Caco-2 (cell line): ENCODE measurements around the gene TSPAN6. TPM values are rescaled to one million over a fixed set of nuclear protein-coding genes. Genes with fewer than 3 reads are reported as not detected.

Experiments used
- BruUV-seq: library from RNA; stranded (reverse); fragments of 400-500 nt; replicated peaks from 2 replicates; lab custom pipeline; 2021; lab: Mats Ljungman, UMichigan
- CTCF ChIA-PET: fragments of 300-600 bp; sonication (Branson Sonifier 250); formaldehyde crosslinking; loops from one replicate; lab custom pipeline; 2022; ENCODE audit warnings: antibody characterized with exemption; lab: Charles Lee
- POLR2A ChIA-PET: fragments of 300-600 bp; sonication (Branson Sonifier 250); formaldehyde crosslinking; loops from one replicate; lab custom pipeline; 2022; ENCODE audit warnings: antibody characterized with exemption; lab: Charles Lee
- DNase-seq, 2 experiments: peaks; one replicate each; pipeline versions ENCODE4 v3.0.0 to v3.0.0-alpha.2; 2020 to 2022
- H3K27me3 ChIP-seq: replicated peaks from 2 replicates; pipeline ENCODE4 v1.6.0; 2011; ENCODE audit warnings: low read length; ENCODE audit not compliant: control insufficient read depth, insufficient read depth
- H3K36me3 ChIP-seq: 2 replicates; pipeline ENCODE4 v1.5.1; 2011; ENCODE audit warnings: low read length; ENCODE audit not compliant: control insufficient read depth, insufficient read depth
- H3K4me1 ChIP-seq: fragments of 250-450 bp; sonication (Bioruptor Pico); 2 replicates; pipeline ENCODE4 v1.5.1; 2020; ENCODE audit warnings: mild to moderate bottlenecking
- H3K4me3 ChIP-seq: 2 replicates; pipeline ENCODE4 v1.5.1; 2011; ENCODE audit warnings: low read depth, mild to moderate bottlenecking, control low read depth, low read length
- H3K9me3 ChIP-seq: fragments of 250-450 bp; sonication (Bioruptor Pico); 2 replicates; pipeline ENCODE4 v1.5.1; 2020; ENCODE audit warnings: mild to moderate bottlenecking, moderate library complexity
- H3K27ac Mint-ChIP-seq: one replicate; pipeline ENCODE4 v1.8.0; 2022; ENCODE audit warnings: mixed read lengths; ENCODE audit not compliant: unreplicated experiment
- H3K27me3 Mint-ChIP-seq: one replicate; pipeline ENCODE4 v1.8.0; 2022; ENCODE audit warnings: mixed read lengths; ENCODE audit not compliant: insufficient read depth, unreplicated experiment
- H3K36me3 Mint-ChIP-seq: one replicate; pipeline ENCODE4 v1.8.0; 2022; ENCODE audit warnings: mild to moderate bottlenecking, mixed read lengths; ENCODE audit not compliant: insufficient read depth, unreplicated experiment
- H3K4me1 Mint-ChIP-seq: one replicate; pipeline ENCODE4 v1.8.0; 2022; ENCODE audit warnings: low read depth, mixed read lengths; ENCODE audit not compliant: unreplicated experiment
- H3K4me3 Mint-ChIP-seq: one replicate; pipeline ENCODE4 v1.8.0; 2022; ENCODE audit warnings: mild to moderate bottlenecking, moderate library complexity, mixed read lengths; ENCODE audit not compliant: unreplicated experiment
- H3K9me3 Mint-ChIP-seq: one replicate; pipeline ENCODE4 v1.8.0; 2022; ENCODE audit warnings: mixed read lengths; ENCODE audit not compliant: unreplicated experiment
- intact Hi-C: fragments of 100-400 bp; cut with micrococcal nuclease; formaldehyde crosslinking; loops from one replicate; pipeline ENCODE4 v1.10.0; 2022; ENCODE audit not compliant: unreplicated experiment
- total RNA-seq: library from RNA; stranded (reverse); gene quantifications from 2 replicates; pipeline ENCODE4 v1.2.3, GENCODE V29; 2022
- TF ChIP-seq, protein P1 (sequence below), 2 experiments: fragments of 200-600 bp in 1 of 2; IDR thresholded peaks; 1 replicate in 1 of 2; 2 replicates in 1 of 2; pipeline versions ENCODE4 v1.5.1 to v1.8.0; 2011 to 2022; ENCODE audit warnings: antibody characterized with exemption in 1 of 2, control low read depth in 1 of 2, inconsistent platforms in 1 of 2, low read depth in 1 of 2, low read length in 1 of 2, mild to moderate bottlenecking in 1 of 2, moderate library complexity in 1 of 2; ENCODE audit not compliant: insufficient read depth in 1 of 2, severe bottlenecking in 1 of 2, unreplicated experiment in 1 of 2

Gene TSPAN6
- total RNA-seq, 1 experiment from 2014 or later, result 137 TPM

DNA sequence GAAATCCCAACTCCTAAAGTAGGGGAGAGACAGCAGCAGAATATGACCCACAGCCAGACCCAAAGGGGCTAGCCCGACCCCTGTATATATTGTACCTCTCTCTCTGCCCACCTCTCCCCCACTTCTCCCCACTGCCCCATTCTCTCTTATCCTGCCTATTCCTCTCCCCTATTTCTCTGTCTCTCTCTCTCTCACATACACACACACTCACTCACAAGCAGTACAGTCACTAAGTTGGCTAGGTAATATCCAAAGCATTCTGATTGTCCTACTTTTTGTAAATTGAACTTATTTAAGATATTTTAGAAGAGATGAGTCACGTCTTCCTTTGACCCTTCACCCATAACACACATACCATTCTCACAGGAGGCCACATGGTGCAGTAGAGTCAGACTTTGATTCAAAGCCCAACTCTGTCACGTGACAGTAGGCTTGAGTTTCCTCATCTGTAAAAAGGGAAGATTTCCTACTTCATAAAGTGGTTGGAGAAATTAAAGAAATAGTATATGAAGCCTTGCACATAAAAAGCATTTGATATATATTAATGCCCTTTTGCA is 36.9 kb upstream of the TSPAN6 start:
- H3K9me3 ChIP-seq, result no peaks in the 10 kb centered on the region
- no peak for DNase-seq
- H3K36me3 Mint-ChIP-seq, result no peaks in the 10 kb centered on the region
- intact Hi-C loops, result no loop called here
- H3K4me3 Mint-ChIP-seq, result no peak overlapping the region
- peaks cover 6% of the 10 kb centered on the region for H3K4me1 Mint-ChIP-seq
- H3K4me3 ChIP-seq, result no peak overlapping the region
- no peaks in the 10 kb centered on the region for H3K4me1 ChIP-seq
- H3K36me3 ChIP-seq, result no peaks in the 10 kb centered on the region
- no peak overlapping the region for H3K27ac Mint-ChIP-seq
- H3K27me3 Mint-ChIP-seq, result no peaks in the 10 kb centered on the region
- H3K9me3 Mint-ChIP-seq, result no peaks in the 10 kb centered on the region
- ChIA-PET CTCF (no interaction called here), POLR2A (no interaction called here)
- H3K27me3 ChIP-seq, result no peaks in the 10 kb centered on the region
- BruUV-seq, result no TSS peak
- TF ChIP-seq, protein P1, sequence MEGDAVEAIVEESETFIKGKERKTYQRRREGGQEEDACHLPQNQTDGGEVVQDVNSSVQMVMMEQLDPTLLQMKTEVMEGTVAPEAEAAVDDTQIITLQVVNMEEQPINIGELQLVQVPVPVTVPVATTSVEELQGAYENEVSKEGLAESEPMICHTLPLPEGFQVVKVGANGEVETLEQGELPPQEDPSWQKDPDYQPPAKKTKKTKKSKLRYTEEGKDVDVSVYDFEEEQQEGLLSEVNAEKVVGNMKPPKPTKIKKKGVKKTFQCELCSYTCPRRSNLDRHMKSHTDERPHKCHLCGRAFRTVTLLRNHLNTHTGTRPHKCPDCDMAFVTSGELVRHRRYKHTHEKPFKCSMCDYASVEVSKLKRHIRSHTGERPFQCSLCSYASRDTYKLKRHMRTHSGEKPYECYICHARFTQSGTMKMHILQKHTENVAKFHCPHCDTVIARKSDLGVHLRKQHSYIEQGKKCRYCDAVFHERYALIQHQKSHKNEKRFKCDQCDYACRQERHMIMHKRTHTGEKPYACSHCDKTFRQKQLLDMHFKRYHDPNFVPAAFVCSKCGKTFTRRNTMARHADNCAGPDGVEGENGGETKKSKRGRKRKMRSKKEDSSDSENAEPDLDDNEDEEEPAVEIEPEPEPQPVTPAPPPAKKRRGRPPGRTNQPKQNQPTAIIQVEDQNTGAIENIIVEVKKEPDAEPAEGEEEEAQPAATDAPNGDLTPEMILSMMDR (IDR thresholded peaks at IDR 0.05; ENCODE audit: insufficient read depth in 1 of 2, low read depth in 1 of 2, low read length in 1 of 2, severe bottlenecking in 1 of 2, unreplicated experiment in 1 of 2), result no peak

DNA sequence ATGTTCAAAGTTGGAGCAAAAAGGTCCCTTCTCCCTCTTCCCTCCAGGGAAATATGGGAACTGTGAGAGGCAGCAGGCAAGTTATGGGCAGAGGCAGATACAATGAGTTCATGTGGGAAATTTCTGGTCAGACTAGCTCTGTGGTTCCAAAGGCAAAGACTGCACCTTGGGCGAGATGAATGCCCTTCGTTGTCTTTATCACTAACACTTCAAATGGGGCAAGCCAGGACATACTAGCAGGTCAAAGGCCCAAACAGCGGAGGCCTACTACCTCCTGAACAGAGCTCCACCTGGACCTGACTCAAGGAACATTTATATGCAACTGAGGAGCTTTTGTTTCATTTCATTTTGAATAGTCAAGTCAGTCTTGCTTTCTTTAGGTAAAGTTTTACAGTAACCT is 36.4 kb upstream of the TSPAN6 start:
- Mint-ChIP-seq H3K27me3 (no peaks in the 10 kb centered on the region), H3K4me3 (no peak overlapping the region), H3K9me3 (no peaks in the 10 kb centered on the region), H3K27ac (no peak overlapping the region), H3K4me1 (peaks cover 6% of the 10 kb centered on the region), H3K36me3 (no peaks in the 10 kb centered on the region)
- no peaks in the 10 kb centered on the region for H3K27me3 ChIP-seq
- BruUV-seq, result no TSS peak
- no peaks in the 10 kb centered on the region for H3K9me3 ChIP-seq
- H3K4me3 ChIP-seq, result no peak overlapping the region
- H3K4me1 ChIP-seq, result no peaks in the 10 kb centered on the region
- DNase-seq, result no peak
- TF ChIP-seq, protein P1 (IDR thresholded peaks at IDR 0.05; ENCODE audit: insufficient read depth in 1 of 2, low read depth in 1 of 2, low read length in 1 of 2, severe bottlenecking in 1 of 2, unreplicated experiment in 1 of 2), result no peak
- CTCF ChIA-PET, result interaction anchor here (1.9 to 2.8 kb wide), 2 partner anchors 10 to 96 kb away, joined by 5 to 40 read pairs; no protein-coding TSS in a partner anchor
- intact Hi-C loops, result no loop called here
- no peaks in the 10 kb centered on the region for H3K36me3 ChIP-seq
- POLR2A ChIA-PET, result no interaction called here

DNA sequence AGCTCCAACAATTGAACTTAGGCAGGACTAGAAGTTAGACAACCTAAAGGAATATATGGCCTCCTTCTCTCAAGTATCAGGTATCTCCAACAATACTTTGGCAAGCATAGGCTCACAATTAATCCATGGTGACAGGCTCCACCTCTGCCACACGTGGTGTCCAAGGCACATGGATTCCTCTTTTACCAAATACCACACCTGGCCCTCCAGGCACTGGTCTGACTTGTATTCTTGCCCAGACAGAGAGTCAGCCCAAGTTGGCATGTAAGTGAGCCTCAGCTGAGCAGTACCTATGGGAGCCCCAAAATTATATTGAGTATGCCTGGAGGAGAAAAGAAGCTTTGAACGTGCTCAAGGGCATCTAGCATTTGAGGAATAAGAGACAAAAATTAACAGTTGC is 27.0 kb upstream of the TSPAN6 start:
- no peaks in the 10 kb centered on the region for H3K4me1 ChIP-seq
- no peaks in the 10 kb centered on the region for H3K36me3 ChIP-seq
- no peak overlapping the region for H3K4me3 ChIP-seq
- no peak for DNase-seq
- Mint-ChIP-seq H3K27ac (no peak overlapping the region), H3K4me1 (peaks cover 7% of the 10 kb centered on the region), H3K4me3 (no peak overlapping the region), H3K36me3 (no peaks in the 10 kb centered on the region), H3K27me3 (no peaks in the 10 kb centered on the region), H3K9me3 (no peaks in the 10 kb centered on the region)
- POLR2A ChIA-PET, result no interaction called here
- H3K27me3 ChIP-seq, result no peaks in the 10 kb centered on the region
- CTCF ChIA-PET, result no interaction called here
- intact Hi-C loops, result no loop called here
- H3K9me3 ChIP-seq, result no peaks in the 10 kb centered on the region
- TF ChIP-seq, protein P1 (IDR thresholded peaks at IDR 0.05; ENCODE audit: insufficient read depth in 1 of 2, low read depth in 1 of 2, low read length in 1 of 2, severe bottlenecking in 1 of 2, unreplicated experiment in 1 of 2), result no peak
- BruUV-seq, result no TSS peak
